ENCODE data around the gene FGD5. TPM values are rescaled to one million over a fixed set of nuclear protein-coding genes. Genes with fewer than 3 reads are reported as not detected.
A peak's percentile ranks its signal among the peaks of the same experiment; 100 is the strongest.

Gene FGD5
- total RNA-seq, 1 donor from 2014 or later = 0.14 TPM

GRCh38 chr3:14867936-14868570 is 49.3 kb downstream of the FGD5 start:
- H3K9me3 Mint-ChIP-seq = no peaks in the 10 kb centered on the region
- DNase-seq = no peak
- no peaks in the 10 kb centered on the region for H3K4me1 Mint-ChIP-seq
- intact Hi-C loops (cut with micrococcal nuclease) = no loop called here
- H3K27me3 Mint-ChIP-seq = peaks cover 3% of the 10 kb centered on the region
- H3K4me3 Mint-ChIP-seq = no peak overlapping the region
- H3K27ac Mint-ChIP-seq = no peak overlapping the region
- H3K36me3 Mint-ChIP-seq (ENCODE audit: low read depth) = no peaks in the 10 kb centered on the region

GRCh38 chr3:14869917-14870782 is 51.4 kb downstream of the FGD5 start:
- Mint-ChIP-seq H3K4me3 (no peak overlapping the region), H3K27ac (no peak overlapping the region), H3K27me3 (peaks cover 5% of the 10 kb centered on the region), H3K4me1 (no peaks in the 10 kb centered on the region), H3K36me3 (ENCODE audit: low read depth) (no peaks in the 10 kb centered on the region), H3K9me3 (no peaks in the 10 kb centered on the region)
- DNase-seq = no peak
- intact Hi-C loops (cut with micrococcal nuclease) = no loop called here

- Mint-ChIP-seq H3K27ac (no peak overlapping the region), H3K4me1 (no peaks in the 10 kb centered on the region), H3K36me3 (ENCODE audit: low read depth) (no peaks in the 10 kb centered on the region), H3K9me3 (no peaks in the 10 kb centered on the region), H3K4me3 (no peak overlapping the region), H3K27me3 (peaks cover 5% of the 10 kb centered on the region)
- DNase-seq = no peak
- intact Hi-C loops (cut with micrococcal nuclease) = no loop called here
Measured at GRCh38 chr3:14870783-14871060, 52.0 kb downstream of the FGD5 start.

GRCh38 chr3:14871456-14872200 is 52.9 kb downstream of the FGD5 start:
- Mint-ChIP-seq H3K27me3 (peaks cover 5% of the 10 kb centered on the region), H3K4me3 (no peak overlapping the region), H3K9me3 (no peaks in the 10 kb centered on the region), H3K27ac (no peak overlapping the region), H3K36me3 (ENCODE audit: low read depth) (no peaks in the 10 kb centered on the region), H3K4me1 (no peaks in the 10 kb centered on the region)
- no peak for DNase-seq
- intact Hi-C loops (cut with micrococcal nuclease) = no loop called here

GRCh38 chr3:14872706-14873105 is 53.9 kb downstream of the FGD5 start:
- no peaks in the 10 kb centered on the region for H3K9me3 Mint-ChIP-seq
- intact Hi-C loops (cut with micrococcal nuclease) = no loop called here
- no peaks in the 10 kb centered on the region for H3K4me1 Mint-ChIP-seq
- H3K27me3 Mint-ChIP-seq = peaks cover 5% of the 10 kb centered on the region
- no peak overlapping the region for H3K4me3 Mint-ChIP-seq
- no peaks in the 10 kb centered on the region for H3K36me3 Mint-ChIP-seq (ENCODE audit: low read depth)
- DNase-seq = no peak
- no peak overlapping the region for H3K27ac Mint-ChIP-seq

- Mint-ChIP-seq H3K9me3 (no peaks in the 10 kb centered on the region), H3K27me3 (peaks cover 5% of the 10 kb centered on the region), H3K4me1 (peaks cover 9% of the 10 kb centered on the region), H3K27ac (no peak overlapping the region), H3K4me3 (no peak overlapping the region), H3K36me3 (ENCODE audit: low read depth) (no peaks in the 10 kb centered on the region)
- intact Hi-C loops (cut with micrococcal nuclease) = no loop called here
- no peak for DNase-seq
Measured at GRCh38 chr3:14874784-14875183, 56.0 kb downstream of the FGD5 start.

GRCh38 chr3:14875411-14876175 is 56.8 kb downstream of the FGD5 start:
- Mint-ChIP-seq H3K4me3 (no peak overlapping the region), H3K27me3 (peaks cover 5% of the 10 kb centered on the region), H3K27ac (no peak overlapping the region), H3K9me3 (no peaks in the 10 kb centered on the region), H3K36me3 (ENCODE audit: low read depth) (no peaks in the 10 kb centered on the region), H3K4me1 (peaks cover 12% of the 10 kb centered on the region)
- DNase-seq = no peak
- intact Hi-C loops (cut with micrococcal nuclease) = no loop called here

GRCh38 chr3:14876921-14877333 is 58.2 kb downstream of the FGD5 start:
- H3K27me3 Mint-ChIP-seq = peaks cover 3% of the 10 kb centered on the region
- no peaks in the 10 kb centered on the region for H3K36me3 Mint-ChIP-seq (ENCODE audit: low read depth)
- no peaks in the 10 kb centered on the region for H3K9me3 Mint-ChIP-seq
- H3K4me1 Mint-ChIP-seq = peaks cover 20% of the 10 kb centered on the region
- intact Hi-C loops (cut with micrococcal nuclease) = no loop called here
- DNase-seq = no peak
- H3K4me3 Mint-ChIP-seq = no peak overlapping the region
- H3K27ac Mint-ChIP-seq = no peak overlapping the region

GRCh38 chr3:14877469-14877868 is 58.7 kb downstream of the FGD5 start:
- intact Hi-C loops (cut with micrococcal nuclease) = no loop called here
- DNase-seq = no peak
- Mint-ChIP-seq H3K9me3 (no peaks in the 10 kb centered on the region), H3K36me3 (ENCODE audit: low read depth) (no peaks in the 10 kb centered on the region), H3K4me3 (no peak overlapping the region), H3K27me3 (peaks cover 2% of the 10 kb centered on the region), H3K27ac (no peak overlapping the region), H3K4me1 (peaks cover 24% of the 10 kb centered on the region)

- Mint-ChIP-seq H3K4me3 (peak overlapping the region; percentile 6), H3K27ac (no peak overlapping the region), H3K36me3 (ENCODE audit: low read depth) (no peaks in the 10 kb centered on the region), H3K9me3 (no peaks in the 10 kb centered on the region), H3K4me1 (peaks cover 39% of the 10 kb centered on the region), H3K27me3 (no peaks in the 10 kb centered on the region)
- peak; percentile 72 for DNase-seq
- intact Hi-C loops (cut with micrococcal nuclease) = no loop called here
Measured at GRCh38 chr3:14879211-14879874, 60.6 kb downstream of the FGD5 start.

- Mint-ChIP-seq H3K9me3 (no peaks in the 10 kb centered on the region), H3K36me3 (ENCODE audit: low read depth) (no peaks in the 10 kb centered on the region), H3K27ac (peak overlapping the region; percentile 74), H3K4me1 (peaks cover 48% of the 10 kb centered on the region), H3K4me3 (peak overlapping the region; percentile 62), H3K27me3 (no peaks in the 10 kb centered on the region)
- intact Hi-C loops (cut with micrococcal nuclease) = no loop called here
- DNase-seq = peak; percentile 68
Measured at GRCh38 chr3:14880447-14881106, 61.8 kb downstream of the FGD5 start.

- H3K9me3 Mint-ChIP-seq = no peaks in the 10 kb centered on the region
Measured at GRCh38 chr3:14883226-14883625, 64.5 kb downstream of the FGD5 start.

GRCh38 chr3:14884665-14885064 is 65.9 kb downstream of the FGD5 start:
- Mint-ChIP-seq H3K27me3 (peaks cover 2% of the 10 kb centered on the region), H3K4me3 (peak overlapping the region; percentile 56), H3K4me1 (peaks cover 44% of the 10 kb centered on the region), H3K36me3 (ENCODE audit: low read depth) (no peaks in the 10 kb centered on the region), H3K9me3 (no peaks in the 10 kb centered on the region), H3K27ac (peak overlapping the region; percentile 45)
- peak; percentile 77 for DNase-seq
- intact Hi-C loops (cut with micrococcal nuclease) = no loop called here

More at GRCh38 chr3:14883226-14883625, 64.5 kb downstream of the FGD5 start:
- intact Hi-C loops (cut with micrococcal nuclease) = no loop called here
- Mint-ChIP-seq H3K27me3 (peaks cover 2% of the 10 kb centered on the region), H3K36me3 (ENCODE audit: low read depth) (no peaks in the 10 kb centered on the region), H3K4me3 (no peak overlapping the region), H3K4me1 (peaks cover 52% of the 10 kb centered on the region), H3K27ac (peak overlapping the region; percentile 3)
- DNase-seq = no peak
